GM12872 (cell line): ENCODE measurements around the gene PRKACA.
A peak's percentile ranks its signal among the peaks of the same experiment; 100 is the strongest.

Source experiments
- TF ChIP-seq, protein P1 (sequence below): IDR thresholded peaks from 3 replicates; pipeline ENCODE4 v1.5.1; 2011; ENCODE audit warnings: low read depth, mild to moderate bottlenecking, low read length, moderate library complexity; ENCODE audit not compliant: insufficient read depth

PRKACA gene

DNA sequence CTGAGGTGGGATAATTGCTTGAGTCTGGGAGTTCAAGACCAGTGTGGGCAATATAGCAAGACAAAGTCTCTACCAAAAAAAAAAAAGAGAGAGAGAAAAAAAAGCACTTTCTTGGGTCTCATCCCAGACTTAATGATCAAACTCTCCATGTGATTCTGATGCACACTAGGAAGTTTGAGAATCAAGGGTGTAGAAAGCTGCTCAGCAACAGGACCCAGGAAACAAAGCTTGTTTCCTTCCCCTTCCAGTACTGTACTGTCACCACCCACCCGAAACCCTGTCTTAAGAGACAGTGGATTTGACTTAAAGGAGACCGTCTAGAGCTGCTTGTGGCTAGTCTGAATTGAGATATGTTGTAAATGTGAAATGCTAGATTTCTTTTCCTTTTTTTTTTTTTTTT, 39.2 kb downstream of the PRKACA start:
- TF ChIP-seq, protein P1, sequence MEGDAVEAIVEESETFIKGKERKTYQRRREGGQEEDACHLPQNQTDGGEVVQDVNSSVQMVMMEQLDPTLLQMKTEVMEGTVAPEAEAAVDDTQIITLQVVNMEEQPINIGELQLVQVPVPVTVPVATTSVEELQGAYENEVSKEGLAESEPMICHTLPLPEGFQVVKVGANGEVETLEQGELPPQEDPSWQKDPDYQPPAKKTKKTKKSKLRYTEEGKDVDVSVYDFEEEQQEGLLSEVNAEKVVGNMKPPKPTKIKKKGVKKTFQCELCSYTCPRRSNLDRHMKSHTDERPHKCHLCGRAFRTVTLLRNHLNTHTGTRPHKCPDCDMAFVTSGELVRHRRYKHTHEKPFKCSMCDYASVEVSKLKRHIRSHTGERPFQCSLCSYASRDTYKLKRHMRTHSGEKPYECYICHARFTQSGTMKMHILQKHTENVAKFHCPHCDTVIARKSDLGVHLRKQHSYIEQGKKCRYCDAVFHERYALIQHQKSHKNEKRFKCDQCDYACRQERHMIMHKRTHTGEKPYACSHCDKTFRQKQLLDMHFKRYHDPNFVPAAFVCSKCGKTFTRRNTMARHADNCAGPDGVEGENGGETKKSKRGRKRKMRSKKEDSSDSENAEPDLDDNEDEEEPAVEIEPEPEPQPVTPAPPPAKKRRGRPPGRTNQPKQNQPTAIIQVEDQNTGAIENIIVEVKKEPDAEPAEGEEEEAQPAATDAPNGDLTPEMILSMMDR, result no peak

DNA sequence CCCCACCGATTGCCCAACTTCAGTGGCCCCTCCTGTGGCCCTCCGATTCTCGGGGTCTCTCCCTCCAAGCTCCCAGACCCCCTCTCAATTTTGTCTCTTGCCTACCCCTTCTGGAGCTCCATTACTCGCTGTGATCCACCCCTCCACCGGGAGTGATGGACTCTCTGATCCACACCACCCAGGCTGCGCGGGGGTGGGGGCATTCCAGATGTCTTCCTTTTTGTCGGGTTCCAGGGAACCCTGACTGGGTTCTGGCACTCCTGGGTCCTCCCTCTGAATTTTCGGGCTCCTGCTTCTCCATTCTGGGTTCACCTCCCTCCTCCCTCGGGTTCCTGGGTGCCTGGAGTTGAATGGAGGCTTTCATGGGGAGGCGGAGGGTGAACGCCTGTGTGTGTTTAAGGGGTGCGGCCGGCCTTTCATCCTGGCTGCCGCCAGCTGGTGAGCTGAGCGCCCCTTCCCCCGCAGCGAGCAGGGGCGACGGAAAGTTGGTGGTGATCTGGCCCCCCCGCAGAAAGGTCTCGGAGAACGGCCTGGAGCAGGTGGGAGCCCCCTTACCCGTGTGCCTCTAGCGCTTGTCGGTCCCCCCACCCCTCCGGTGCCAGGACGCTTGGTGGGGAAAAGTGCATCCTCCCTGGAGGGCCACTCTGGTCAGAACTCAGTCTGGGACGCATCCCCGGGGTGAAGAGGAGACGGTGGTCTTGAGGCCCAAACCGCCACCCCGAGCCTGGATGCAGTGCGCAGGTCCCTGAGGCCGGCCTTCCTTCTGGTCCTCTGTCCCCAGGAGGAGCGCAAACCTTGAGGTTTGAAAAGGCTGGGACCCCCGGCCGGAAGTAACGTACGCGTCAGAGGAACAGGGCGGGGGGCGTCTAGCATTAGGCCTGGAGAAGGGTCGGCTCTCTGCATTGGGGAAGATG, 43.4 kb downstream of the PRKACA start:
- TF ChIP-seq, protein P1, result no peak

DNA sequence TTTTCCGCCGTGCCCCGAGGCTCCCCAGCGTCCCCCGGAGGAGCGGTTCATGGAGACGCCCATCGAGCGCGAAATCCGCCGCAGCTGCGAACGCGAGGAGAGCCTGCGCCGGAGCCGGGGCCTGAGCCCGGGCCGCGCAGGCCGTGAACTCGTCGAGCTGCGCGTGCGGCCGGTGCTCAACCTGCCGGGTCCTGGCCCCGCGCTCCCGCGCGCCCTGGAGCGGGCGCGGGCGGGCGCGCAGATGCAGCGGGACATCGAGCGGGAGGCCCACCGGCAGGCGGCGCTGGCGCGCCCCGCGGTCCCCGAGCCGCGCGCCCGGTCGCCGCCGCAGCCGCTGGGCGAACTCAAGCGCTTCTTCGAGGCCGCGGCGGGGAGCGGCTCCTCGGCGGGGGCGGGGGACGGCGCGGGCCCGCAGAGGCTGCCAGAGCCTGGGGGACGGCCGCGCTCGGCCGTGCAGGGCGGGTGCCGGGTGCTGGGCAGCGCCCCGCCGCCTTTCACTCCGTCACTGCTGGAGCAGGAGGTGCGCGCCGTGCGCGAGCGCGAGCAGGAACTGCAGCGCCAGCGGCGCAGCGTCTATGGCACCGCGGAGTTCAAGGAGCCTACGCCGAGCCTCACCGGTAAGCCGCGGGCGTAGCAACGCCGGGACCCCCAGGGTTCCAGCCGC, 44.2 kb downstream of the PRKACA start:
- TF ChIP-seq, protein P1, result peak; percentile 57; the same call in 2 of the 3 replicates

DNA sequence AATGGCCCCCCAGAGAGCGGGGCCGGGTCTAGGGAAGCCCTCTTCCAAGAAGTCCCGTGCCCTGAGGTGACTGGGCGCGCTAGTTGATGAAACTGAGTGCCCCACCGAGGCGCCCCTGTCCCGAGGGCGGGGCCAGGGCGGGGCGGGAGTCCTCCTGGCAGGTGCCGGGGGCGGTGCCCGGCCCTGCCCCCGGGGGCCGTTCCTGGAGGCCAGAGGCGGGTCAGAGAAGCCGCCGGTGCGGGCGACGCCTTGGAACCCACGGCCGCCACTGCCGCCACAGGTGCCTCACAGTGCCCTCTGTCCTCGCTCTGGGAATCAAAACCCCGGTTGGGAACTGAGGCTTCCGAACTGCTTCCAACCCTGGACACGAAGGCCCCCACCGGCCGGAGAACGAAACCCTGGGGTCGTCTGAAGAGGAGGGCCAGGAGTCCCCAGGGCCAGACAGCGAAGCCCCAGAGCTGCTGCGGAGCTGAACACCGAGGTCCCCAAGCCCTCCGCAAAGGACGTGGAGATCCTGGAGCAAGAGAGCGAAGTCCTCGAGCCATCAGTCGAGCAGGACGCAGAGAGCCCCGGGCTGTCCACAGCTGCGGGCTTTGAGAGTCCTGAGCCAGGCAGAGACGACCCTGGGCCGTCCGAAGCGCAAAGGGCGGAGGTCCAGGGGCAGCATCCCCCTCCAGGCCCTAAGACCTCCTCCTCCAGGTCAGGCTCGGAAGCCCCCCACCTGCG, 44.9 kb downstream of the PRKACA start, which contains the start of gene MISP3:
Gene MISP3 (plus strand): TSS at position 252 of the 726 bp plus-strand sequence. CDS start 524 bp downstream, outside the sequence.
- TF ChIP-seq, protein P1, result peak; percentile 2; the same call in 1 of the 3 replicates

DNA sequence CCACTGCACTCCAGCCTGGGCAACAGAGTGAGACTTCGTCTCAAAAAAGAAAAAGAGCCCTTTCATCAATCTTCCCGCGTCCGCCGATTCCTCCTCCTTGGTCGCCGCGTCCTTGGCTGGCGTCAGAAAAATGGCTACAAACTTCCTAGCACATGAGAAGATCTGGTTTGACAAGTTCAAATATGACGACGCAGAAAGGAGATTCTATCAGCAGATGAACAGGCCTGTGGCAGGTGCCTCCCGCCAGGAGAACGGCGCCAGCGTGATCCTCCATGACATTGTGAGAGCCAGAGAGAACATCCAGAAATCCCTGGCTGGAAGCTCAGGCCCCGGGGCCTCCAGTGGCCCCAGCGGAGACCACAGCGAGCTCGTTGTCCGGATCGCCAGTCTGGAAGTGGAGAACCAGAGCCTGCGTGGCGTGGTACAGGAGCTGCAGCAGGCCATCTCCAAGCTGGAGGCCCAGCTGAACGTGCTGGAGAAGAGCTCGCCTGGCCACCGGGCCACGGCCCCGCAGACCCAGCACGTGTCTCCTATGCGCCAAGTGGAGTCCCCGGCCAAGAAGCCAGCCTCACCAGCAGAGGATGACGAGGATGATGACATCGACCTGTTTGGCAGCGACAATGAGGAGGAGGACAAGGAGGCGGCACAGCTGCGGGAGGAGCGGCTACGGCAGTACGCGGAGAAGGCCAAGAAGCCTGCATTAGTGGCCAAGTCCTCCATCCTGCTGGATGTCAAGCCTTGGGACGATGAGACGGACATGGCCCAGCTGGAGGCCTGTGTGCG, 47.1 kb downstream of the PRKACA start:
- TF ChIP-seq, protein P1, result no peak

DNA sequence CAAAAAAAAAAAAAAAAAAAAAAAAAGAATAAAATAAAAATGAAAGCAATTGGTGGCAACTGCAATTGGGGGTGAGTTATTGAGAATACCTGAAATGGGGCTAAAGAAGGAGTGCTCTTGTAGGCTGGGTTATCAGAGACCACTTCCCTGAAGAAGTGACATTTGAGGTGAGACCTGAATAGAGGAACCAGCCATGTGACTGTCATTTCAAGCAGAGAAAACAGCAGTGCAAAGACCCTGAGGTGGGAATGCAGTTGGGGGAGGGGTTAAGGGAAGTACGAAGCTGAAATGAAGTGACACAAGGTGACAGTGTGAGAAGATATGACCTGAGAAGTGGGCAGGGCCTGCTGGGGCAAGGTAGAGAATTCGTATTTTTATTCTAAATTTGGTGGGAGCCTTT, 51.4 kb downstream of the PRKACA start:
- TF ChIP-seq, protein P1, result no peak

DNA sequence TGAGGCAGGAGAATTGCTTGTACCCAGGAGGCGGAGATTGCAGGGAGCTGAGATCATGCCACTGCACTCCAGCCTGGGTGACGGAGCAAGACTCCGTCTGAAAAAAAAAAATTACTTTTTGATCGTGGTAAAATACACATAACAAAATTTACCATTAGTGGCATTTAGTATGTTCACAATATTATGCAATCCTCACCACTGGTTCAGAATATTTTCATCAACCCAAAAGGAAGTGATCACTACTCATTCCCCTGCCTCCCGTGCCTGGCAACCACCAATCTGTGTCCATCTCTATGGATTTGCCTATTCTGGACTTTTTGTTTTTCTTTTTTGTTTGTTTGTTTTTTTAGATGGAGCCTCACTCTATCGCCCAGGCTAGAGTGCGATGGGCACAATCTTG, 54.5 kb downstream of the PRKACA start:
- TF ChIP-seq, protein P1, result no peak
